B cell (primary cell): ENCODE results near the gene TRIM29.

Experiments used
- CTCF ChIP-seq: fragments of 200-600 bp; IDR thresholded peaks from one replicate; pipeline ENCODE4 v1.8.0; 2022; ENCODE audit warnings: antibody characterized with exemption, mild to moderate bottlenecking
- EZH2 ChIP-seq: IDR thresholded peaks from 2 replicates; pipeline ENCODE4 v1.6.1; 2012; ENCODE audit warnings: borderline replicate concordance, low read depth, mild to moderate bottlenecking, moderate library complexity, low read length; ENCODE audit not compliant: insufficient read depth, poor library complexity, severe bottlenecking

GRCh38 chr11:120097721-120098385 lies 40.1 kb downstream of the TRIM29 start:
- TF ChIP-seq CTCF = no peak
- no peak for TF ChIP-seq EZH2
